Inferior parietal cortex (tissue), 1 donor: Measurements from ENCODE around the gene TXNDC11.

ENCODE experiments used
- DNase-seq: peaks from one replicate; pipeline ENCODE4 v3.0.0-alpha.2; 2016; ENCODE audit errors: extremely low spot score

Gene TXNDC11

DNA sequence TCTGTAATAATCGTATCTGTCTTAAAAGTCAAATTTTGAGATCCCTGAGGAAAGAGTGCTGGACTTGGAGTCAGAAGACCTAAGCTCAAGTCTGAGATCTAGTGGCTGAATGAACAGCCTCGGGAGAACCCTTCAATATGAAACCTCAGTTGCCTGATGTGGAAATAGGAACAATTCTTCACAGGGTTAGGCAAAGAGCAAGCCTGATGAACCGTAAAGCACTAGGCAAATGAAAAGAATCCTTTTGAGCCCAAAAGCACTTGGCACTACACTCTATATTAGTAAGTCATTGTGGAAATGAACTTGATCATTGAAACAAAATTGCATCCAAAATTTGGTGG, 20.2 kb downstream of the TXNDC11 start:
- DNase-seq: no peak

DNA sequence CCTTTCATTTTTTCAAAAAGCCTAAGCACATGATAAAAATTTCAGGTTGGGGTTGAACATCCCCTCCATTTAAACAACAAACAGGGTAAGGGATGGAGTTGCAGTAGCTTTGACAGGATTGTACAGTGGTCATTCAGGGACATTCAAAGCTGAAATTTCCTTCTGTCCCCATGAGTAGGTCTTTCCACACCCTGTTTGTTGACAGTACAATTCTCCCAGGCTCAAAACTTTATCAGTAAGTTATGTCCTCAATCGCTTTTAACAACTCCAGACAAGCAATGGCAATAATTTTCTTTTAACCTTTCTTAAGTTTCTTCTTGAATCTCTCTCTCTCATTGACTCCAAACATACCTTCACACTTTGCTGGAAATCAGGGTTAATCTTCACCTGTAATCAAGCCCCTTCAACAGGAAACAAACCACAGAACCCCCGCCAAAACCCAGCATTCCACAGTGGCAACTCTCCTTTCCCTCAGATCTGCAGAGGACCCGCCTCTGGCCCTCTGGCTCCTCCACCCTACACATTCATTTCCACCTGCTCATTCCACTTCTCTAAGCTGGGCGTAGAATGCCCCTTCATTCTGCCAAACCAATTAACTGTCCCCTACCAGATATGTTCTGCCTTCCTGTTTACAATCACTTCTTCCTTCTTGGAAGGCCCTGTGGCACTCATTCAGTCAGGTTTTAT, 20.7 kb downstream of the TXNDC11 start:
- no peak for DNase-seq

DNA sequence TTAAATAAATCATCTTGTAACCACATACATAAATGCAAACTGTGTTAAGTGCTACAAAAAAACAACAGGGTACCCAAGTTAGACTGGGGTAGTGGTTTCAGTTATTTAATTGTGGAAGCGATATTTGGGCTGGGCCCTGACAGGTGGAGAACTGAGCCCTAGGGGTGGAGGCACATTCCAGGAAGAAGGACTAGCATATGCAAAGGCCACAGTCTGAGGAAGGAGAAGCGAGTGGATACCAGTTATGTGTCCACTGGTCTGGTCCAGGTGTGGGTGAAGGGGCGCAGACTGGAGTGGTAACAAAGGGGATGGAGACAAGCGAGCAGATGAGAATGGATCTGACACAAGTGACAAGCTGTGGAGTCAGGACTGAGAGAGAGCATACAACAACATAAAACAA, 22.9 kb downstream of the TXNDC11 start:
- no peak for DNase-seq

DNA sequence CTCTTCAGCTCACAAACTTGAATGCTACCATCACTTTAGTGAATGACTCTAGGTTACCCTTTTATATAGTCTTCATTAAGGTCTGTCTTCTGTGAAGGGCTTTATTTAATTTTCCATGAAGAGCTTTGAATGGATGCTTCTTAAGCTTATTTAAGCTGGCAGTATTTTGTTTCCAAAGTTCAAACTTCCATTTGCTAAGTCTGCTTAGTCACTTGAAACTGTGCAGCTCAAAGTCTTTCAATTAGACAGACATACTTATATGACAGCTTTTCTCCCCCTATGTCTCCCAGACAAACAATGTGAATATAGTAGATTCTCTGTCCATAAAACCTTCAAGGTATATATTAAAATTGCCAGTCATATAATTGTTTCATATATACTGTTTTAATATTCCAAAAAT, 23.5 kb downstream of the TXNDC11 start:
- DNase-seq: no peak

DNA sequence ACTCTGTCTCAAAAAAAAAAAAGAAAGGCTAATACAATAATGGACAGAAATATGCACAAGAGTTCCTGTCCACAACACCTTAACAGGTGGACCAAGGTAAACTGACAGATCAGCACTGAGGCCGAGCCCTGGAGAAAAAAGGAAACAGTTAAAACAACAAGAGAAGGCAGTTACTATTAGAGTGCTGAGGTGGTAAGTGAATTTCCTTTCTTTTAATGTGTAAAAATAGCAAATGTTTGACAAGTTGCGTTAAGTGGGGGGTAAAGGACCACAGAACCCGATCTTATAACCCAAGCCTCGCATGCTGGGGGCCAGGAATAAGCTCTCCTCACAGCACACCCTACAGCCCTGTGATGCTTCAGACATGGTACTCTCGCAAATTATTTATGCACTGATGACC, 24.8 kb downstream of the TXNDC11 start:
- DNase-seq: no peak

DNA sequence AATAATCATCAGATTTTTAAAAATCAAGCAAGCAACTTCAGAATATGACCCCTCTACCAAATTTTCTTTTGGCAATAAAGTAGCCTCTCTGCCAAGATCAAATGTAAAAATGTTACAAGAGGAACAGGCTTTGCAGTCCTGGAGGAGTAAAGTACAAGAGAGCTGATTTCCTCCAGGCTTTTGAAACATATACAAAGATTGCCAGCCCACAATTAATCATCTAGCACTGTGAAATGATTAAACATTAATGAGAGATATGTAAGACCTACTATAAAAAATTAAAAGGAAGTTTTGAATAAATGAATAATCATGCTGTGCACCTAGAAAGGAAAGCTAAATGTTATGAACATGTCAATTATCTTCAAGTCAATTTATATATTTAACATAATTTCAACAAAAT, 26.3 kb downstream of the TXNDC11 start:
- DNase-seq: no peak

DNA sequence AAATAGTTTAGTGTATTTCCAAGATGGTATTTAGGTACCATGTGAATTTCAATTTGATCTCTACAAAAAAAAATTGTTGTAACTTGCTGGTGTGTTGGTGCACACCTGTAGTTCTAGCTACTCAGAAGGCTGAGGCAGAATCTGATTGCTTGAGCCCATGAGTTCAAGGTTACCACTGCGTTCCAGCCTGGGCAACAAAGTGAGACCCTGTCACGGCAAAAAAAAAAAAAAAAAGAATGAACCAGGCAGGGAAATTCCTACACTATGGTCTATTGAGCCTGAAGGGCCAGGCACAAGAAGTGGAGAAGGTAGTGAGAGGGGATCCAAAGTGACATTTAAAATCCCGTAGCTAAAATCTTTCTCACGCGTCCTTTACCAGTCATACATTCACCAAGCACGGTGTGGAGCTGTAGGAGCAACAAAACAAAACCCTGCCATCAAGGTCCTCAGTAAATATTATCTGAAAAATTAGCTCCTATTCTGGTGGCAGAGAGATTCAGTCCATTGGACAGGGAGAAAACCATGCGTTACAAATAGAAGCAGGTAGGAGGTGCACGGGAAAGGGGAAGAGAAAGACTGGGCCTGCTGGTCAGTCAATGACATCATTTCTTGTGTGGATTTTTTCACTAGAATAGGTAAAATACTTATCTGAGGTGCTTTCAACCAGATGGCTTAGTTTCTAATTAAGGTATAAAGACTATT, 27.3 kb downstream of the TXNDC11 start:
- no peak for DNase-seq

DNA sequence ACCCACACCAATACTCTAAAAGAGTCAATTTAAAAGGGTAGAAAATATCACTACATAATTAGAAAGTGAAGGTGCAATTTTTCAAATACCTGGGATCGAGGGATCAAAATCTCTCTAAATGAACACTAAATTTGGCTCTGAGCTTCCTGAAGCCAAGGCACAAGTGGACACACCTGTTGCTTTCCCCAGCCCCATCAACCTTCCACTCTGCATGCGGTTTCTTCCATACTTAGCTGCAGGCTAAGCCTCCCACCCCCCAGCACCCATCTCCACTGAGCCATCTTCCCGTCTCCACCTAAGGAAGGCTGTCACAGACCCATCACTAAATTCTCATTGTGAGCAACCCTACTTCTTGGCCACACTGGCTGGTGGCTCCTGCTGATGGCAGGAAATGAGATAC, 30.5 kb downstream of the TXNDC11 start:
- DNase-seq: no peak

DNA sequence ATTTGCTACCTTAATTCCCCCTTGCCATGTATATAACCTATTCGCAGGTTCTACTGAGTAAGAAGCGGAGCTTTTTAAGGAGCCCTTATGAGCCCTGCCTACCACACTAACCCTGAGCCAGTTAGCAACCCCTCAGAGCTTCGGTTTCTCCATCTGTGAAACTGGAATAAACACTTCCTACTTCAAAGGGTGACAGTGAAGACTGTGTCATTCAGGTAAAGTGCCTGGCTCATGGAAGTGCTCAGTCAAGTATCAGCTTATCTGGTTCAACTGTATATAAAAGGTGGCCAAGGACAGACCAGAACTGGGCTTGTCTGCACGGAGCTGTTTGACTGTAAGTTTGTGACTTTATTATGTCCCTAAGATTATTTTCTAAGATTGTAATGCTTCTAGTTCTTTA, 31.0 kb downstream of the TXNDC11 start:
- DNase-seq: no peak

DNA sequence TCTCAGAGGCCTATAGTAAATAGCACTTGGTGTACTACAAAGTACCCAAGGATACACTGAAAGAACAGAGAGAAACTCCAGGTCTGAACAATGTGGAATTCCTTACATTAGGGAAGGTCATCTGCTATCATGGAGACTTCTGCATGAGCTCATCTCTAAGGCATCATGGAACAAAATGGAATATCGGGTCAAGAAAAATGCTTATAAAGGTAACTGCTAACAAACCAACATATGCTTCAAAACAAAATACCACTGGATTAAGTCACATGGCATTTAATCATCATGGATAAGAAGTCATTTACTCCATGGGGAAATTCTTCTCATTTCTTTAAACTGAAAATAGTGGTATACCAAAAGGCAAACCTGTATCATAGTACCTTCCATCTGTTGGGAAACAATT, 34.2 kb downstream of the TXNDC11 start:
- DNase-seq: no peak

DNA sequence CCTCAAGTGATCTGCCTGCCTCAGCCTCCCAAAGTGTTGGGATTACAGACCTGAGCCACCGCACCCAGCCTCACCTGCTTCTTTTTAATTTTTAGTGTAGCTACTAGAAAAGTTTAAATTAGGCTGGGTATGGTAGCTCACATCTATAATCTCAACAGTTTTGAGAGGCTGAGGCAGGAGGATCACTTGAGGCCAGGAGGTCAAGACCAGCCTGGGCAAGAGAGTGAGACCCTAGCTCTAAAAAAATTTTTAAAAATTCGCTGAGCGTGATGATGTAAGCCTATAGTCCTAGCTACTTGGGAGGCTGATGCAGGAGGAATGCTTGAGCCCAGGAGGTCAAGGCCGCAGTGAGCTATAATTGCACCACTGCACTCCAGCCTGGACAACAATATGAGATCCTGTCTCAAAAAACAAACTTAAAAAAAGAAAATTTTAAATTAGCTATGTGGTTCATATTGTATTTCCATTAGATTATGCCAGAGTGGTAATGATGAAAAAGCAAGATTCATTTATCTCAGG, 34.9 kb downstream of the TXNDC11 start:
- DNase-seq: no peak

DNA sequence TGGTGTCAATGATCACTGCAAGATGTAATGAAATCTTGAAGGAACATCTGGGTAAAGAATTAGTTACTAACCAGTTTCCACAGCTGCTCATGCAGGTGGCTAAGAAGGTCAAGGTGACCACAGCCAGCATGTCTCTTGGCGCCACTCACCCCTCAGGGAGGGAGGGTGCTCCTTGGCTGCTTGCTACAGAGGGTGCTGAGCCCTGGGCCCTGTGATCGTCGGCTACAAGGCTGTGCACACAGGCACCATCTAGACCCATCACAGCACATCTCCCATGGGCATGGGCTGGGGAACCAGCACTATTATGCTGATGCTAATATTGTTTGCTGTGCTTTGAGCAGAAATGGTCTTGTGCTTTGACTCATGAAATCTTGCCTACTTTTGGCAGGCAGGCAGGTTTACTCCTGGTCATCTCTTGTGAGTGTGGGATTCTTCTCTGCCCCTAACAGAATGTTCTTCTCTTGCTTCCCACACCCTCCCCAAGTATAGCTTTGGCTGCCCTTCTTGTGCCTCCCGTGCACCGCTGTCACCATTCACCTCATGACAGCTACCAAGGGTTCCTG, 36.4 kb downstream of the TXNDC11 start:
- DNase-seq: no peak

DNA sequence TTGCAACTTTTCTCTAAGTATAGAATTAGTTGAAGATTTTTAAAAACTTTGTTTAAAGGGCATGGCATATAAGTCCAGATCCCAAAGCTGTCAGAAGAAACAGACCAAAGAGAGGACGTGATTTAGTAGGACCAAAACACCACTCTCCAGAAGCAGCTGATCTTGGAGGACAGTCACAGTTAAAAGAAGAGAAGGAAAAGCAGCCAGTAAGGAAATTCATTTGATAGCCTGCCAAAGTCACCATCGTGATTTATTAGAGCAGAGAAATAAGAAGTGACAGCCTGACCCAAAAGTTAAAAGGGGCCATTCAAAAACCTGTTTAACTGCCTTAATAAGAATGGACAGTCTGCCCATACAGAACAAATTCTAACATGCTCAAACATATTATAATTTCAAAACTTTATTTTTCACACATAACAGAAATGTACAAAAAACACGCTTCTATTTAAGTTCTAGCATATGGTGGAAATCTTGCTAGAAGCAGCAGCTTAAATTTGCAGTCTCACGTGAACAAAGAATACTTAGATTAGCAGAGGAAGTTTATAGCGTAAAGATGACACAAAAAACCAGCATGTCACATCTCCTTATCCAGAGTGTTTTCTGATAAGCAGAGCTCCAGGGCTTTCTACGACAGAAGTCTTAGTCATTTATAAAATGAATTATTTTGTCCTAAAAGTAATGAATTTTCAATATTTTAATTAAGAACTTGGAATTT, 37.2 kb downstream of the TXNDC11 start:
- no peak for DNase-seq

DNA sequence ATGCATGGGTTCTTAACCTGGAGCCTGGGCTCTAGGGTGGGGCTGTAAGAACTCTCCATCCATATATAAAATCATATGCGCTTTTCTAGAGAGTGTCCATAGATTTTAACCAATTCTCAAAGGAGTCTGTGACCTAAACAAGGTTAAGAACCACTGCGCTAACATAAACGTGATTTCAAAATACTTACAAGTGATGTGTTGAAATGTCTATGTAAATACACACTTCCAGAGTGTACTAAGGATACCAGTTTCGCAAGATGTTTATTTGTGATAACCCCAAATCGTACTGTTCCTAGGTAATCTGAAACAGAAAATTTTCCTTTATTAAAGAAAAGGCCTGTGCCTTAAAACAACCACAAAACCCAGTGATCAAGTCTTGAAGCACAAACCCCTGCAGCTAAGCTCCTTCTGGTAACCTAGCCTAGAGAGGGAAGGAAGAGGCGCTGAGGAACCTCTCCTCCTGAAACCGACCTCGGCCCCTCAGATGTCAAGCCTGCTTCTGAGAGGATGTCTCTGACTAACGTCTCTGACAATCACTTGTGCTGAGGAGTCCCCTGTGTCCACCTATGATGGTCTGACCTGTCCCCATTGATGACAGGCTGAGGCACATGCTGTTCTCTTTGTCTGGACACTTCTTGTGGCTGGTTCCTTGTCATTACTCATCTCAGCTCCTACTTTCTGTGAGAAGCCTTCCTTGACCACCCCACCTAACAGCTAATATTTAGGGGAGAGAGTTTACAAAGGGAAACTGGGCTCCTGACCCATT, 42.2 kb downstream of the TXNDC11 start:
- DNase-seq: no peak

DNA sequence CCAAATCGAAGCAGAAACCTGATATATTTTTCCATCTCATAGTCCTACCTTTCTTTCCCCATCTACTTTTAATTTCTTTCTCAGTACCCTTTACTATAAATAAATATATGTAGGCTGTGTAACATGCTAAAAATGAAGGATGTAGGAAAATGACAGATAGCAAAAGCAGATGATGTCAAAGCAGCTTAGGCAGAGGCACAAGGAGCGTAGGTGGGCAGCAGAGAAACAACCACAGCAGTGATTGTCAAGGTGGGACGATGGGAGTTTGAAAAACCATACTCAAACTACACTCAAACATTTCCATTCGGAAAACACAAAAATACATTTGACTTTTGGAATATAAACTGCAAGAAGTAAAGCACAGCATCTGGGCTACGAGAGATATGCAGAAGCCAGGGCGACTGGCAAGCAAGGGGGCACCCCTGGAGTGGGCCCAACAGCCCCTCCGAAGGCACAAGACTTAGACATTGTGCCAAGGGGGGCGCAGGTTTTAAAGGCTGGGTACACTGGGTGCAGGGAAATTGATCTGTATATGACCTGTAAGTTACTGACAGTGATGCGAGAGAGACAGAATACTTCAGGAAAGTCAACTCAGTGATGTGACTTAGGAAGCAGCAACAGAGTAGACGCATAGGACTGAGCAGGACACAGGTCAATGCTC, 43.3 kb downstream of the TXNDC11 start:
- no peak for DNase-seq

DNA sequence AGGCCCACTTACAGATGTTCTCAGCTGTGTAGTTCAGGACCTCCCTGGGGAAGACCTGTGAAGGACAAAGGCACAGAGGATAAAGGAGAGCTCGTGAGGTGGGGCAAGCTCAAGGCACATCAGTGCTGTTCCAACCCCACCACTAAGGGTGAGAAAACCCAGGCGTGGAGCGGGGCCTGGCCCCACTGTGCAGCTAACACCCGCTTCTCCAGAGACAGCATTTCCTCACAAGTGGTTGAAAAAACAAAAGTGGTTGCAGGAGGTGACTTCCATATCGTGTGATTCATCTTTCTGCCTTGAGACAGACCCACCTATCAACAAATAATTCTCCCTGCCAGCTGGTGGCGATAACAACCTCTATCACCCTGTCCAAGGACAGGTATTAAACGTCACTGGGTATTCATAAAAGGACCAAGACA, 44.4 kb downstream of the TXNDC11 start:
- no peak for DNase-seq

DNA sequence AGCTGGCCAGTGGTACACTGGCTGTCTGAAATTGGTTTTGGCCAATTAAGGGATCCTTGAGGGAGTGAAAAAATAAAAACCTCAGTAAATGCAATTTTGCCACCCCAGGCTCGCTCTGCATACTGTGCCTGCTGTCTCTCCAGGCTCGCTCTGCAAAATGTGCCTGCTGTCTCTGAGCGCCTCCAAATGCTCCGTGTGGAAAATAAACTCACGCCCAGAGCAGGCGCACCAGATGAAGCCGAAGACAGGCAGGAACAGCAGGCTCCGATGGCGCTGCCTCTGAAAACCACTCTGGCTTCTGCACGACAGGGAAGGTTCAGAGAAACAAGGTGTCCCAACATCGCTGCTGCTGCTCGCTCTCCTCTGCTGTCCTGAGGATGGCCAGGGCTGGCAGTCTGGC, 45.3 kb downstream of the TXNDC11 start:
- no peak for DNase-seq

DNA sequence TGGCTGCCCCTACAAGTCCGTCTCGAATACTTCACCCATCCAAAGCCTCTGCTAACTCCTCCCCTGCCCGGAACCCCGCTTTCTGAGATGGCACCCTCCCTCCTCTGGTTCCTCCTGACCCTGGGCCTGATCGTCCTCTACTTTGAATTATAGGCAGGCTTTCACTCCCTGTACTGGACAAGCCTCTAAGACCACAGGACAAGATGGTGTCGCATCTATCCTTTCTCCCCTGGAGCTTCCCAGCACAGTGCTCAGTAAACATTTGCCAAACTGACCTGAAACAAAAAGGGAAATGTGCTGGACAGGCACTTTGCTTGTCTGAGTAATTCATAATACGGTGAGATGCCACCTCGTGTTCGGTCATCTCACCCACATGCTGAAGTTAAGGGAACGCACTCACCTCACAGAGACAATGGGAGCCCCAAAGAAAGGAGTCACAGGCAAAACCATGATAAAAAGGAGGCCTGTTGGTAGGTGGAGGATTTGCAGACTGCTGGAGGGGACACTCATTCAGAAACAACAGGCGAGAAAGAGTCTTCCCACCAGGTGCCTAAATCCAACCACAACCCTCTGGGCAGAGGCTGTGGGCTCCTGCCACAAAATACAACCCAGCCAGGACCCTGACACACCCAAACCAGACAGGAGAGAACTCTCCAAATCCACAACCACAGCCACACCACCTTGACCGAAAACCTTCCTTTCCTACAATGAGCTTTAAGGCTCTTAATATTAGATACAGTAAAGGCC, 46.2 kb downstream of the TXNDC11 start:
- no peak for DNase-seq

DNA sequence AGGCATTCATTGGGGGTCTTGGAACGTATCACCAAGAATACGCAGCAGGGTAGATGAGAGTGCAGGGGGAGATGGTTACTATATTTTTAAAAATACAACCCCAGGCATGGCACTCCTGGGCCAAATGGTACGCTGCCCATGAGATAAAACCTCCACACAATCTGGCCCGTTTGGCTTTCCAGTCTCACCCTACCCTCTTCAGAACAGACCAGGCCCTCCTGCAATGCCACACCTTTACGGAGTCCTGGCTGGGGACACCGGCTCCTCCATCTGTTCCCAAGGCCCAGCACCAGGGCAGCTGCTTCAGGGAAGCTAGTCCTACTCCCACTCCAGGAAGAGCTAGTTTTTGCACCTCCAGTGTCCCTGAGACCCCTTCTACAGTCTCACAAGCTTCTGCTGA, 50.0 kb downstream of the TXNDC11 start:
- no peak for DNase-seq

DNA sequence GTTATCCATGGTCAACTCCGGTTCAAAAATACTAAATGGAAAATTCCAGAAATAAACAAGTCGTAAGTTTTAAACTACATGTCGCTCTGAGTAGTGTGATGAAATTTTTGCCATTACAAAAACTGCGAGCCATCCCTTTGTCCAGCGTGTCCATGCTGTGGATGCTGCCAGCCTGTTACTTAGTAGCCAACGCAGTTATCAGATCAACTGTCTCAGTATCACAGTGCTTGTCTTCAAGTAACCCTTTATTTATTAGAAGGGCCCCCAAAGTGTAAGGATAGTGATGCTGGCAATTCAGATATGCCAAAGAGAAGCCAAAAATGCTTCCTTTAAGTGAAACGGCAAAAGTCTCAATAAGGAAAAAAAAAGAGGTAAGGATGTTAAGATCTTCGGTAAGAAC, 50.5 kb downstream of the TXNDC11 start:
- no peak for DNase-seq

DNA sequence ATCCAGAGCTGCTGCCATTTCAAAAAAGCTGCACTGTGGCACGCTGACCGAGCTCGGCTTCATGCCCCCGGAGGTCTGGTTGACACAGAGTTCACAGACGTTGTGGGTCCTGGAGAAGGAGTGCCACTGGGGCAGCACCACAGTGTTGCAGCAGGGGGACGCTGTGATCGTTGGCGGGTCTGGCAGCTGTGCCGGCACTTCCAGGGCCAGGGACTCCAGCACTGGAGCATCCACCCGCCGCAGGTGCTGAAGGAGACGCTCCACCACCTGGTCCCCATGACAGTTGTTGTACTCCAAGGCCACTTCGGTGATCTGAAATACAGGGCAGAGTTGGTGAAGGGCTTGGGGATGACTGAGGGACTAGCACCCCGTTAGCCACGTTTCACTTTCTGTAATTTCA, 50.9 kb downstream of the TXNDC11 start:
- no peak for DNase-seq
